ENCODE results near the gene SOX6.

The SOX6 gene

DNA sequence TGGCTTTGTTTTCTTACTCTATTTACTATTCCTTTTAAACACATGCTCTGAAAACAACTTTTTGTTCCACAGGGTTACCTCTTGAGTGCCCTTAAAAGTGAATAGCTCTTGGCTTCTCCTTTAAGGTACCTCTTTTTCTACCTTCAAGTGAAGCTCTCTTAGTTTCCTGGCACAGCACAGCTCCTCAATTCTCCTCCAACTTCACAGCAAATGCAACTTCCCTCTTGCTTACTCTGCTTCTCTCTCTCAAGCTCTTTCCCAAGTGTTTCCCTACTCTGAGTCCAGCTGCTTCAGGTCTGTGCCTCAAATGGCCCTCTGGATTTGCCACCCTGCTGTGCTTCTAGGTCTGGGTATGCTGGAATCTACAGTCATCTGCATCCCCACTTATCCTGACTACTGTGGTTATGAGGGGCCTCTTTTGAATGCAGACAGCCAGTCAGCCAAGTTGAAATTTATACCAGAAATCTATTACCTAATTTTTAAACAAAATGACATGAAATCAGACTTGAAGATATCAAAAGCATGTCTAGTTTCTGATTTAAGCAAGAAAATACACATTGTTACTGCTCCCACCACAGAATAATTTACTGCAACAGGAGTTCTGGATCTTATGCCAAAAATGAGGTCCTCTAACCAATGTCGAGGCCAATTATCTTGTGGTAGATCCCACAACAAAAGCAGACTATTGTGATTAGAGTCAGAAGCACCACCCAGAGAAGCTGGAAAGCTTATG lies 371.1 kb downstream of the SOX6 start:
- TF ChIP-seq TAF1 (IDR thresholded peaks at IDR 0.05; ENCODE audit: borderline replicate concordance, insufficient read depth, low read length) (no peak), FOXP2 (optimal IDR thresholded peaks at IDR 0.05; ENCODE audit: borderline replicate concordance, extremely low read depth, extremely low read length, insufficient read depth) (no peak), POLR2AphosphoS5 (IDR thresholded peaks at IDR 0.05; ENCODE audit: low read depth, low read length) (no peak), SIN3A (IDR thresholded peaks at IDR 0.05; ENCODE audit: borderline replicate concordance, insufficient read depth, low read length) (no peak), REST (IDR thresholded peaks at IDR 0.05; ENCODE audit: insufficient read depth in 1 of 2, low read depth in 2 of 2, low read length in 2 of 2) (no peak)

GRCh38 chr11:15981292-15981691 lies 375.1 kb downstream of the SOX6 start:
- TF ChIP-seq POLR2AphosphoS5 (IDR thresholded peaks at IDR 0.05; ENCODE audit: low read depth, low read length) = no peak
- no peak for TF ChIP-seq FOXP2 (optimal IDR thresholded peaks at IDR 0.05; ENCODE audit: borderline replicate concordance, extremely low read depth, extremely low read length, insufficient read depth)
- TF ChIP-seq REST (IDR thresholded peaks at IDR 0.05; ENCODE audit: insufficient read depth in 1 of 2, low read depth in 2 of 2, low read length in 2 of 2) = no peak
- TF ChIP-seq TAF1 (IDR thresholded peaks at IDR 0.05; ENCODE audit: borderline replicate concordance, insufficient read depth, low read length) = no peak
- TF ChIP-seq SIN3A (IDR thresholded peaks at IDR 0.05; ENCODE audit: borderline replicate concordance, insufficient read depth, low read length) = no peak

- no peak for TF ChIP-seq REST (IDR thresholded peaks at IDR 0.05; ENCODE audit: insufficient read depth in 1 of 2, low read depth in 2 of 2, low read length in 2 of 2)
- no peak for TF ChIP-seq FOXP2 (optimal IDR thresholded peaks at IDR 0.05; ENCODE audit: borderline replicate concordance, extremely low read depth, extremely low read length, insufficient read depth)
- no peak for TF ChIP-seq TAF1 (IDR thresholded peaks at IDR 0.05; ENCODE audit: borderline replicate concordance, insufficient read depth, low read length)
- TF ChIP-seq POLR2AphosphoS5 (IDR thresholded peaks at IDR 0.05; ENCODE audit: low read depth, low read length) = no peak
- no peak for TF ChIP-seq SIN3A (IDR thresholded peaks at IDR 0.05; ENCODE audit: borderline replicate concordance, insufficient read depth, low read length)
These were observed 379.2 kb downstream of the SOX6 start for GRCh38 chr11:15977116-15977515.

DNA sequence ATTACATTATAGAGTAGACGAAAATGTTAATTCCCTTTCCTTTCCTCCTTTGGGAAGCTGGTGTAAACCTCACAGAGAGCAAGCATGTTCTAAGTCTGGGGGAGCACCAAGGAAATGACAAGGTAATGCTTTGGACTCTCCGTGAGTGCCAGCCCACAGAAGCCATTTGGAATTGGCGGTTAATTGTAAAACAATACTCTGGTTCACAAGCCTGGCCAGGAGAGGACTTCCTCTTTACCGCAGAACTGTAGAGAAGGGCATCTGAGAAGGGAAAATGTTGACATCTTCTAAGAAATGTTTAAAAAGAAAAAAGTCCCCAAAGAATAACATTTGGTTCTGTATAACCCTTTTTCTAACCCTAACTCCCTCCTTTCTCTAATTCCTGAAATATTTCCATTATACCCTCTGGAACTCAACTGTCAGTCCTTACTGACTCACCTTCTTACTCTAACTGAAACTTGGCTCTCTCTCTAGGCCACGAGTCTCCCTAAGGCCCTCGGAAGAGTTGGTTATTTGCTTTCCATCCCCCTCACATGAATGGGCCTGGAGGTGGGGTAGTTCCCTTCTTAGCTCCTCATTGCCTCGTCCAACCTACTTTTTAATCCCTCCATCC lies 379.8 kb downstream of the SOX6 start:
- TF ChIP-seq POLR2AphosphoS5 (IDR thresholded peaks at IDR 0.05; ENCODE audit: low read depth, low read length) (no peak), FOXP2 (optimal IDR thresholded peaks at IDR 0.05; ENCODE audit: borderline replicate concordance, extremely low read depth, extremely low read length, insufficient read depth) (no peak), TAF1 (IDR thresholded peaks at IDR 0.05; ENCODE audit: borderline replicate concordance, insufficient read depth, low read length) (no peak), SIN3A (IDR thresholded peaks at IDR 0.05; ENCODE audit: borderline replicate concordance, insufficient read depth, low read length) (no peak), REST (IDR thresholded peaks at IDR 0.05; ENCODE audit: insufficient read depth in 1 of 2, low read depth in 2 of 2, low read length in 2 of 2) (no peak)
